HG02970 (cell line): ENCODE results near the gene DNAJB6.

Experiments used
- ATAC-seq: cut with Tn5 transposase; IDR thresholded peaks from one replicate; pipeline ENCODE4 v1.9.1; 2021; ENCODE audit warnings: mild to moderate bottlenecking, moderate library complexity, moderate number of reproducible peaks; ENCODE audit not compliant: unreplicated experiment, low FRiP score

DNAJB6 gene

DNA sequence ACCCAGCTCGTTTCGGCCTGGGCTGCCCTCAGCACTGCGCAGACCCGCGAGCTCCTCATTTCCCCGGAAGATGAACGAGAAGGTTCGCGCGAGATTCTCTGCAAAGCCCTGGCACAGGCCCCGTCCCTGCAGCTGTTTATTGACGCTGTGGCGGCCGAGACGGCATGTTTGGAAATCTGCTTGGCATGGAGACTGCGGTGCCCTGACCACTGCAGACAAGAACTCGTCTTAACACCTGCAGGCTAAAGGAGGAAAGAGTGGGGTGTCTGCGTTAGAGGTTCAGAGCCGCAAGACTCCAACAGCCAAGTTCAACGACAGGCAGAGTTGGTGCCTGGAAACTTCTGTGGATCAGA lies 125.6 kb downstream of the DNAJB6 start:
- ATAC-seq: no peak

DNA sequence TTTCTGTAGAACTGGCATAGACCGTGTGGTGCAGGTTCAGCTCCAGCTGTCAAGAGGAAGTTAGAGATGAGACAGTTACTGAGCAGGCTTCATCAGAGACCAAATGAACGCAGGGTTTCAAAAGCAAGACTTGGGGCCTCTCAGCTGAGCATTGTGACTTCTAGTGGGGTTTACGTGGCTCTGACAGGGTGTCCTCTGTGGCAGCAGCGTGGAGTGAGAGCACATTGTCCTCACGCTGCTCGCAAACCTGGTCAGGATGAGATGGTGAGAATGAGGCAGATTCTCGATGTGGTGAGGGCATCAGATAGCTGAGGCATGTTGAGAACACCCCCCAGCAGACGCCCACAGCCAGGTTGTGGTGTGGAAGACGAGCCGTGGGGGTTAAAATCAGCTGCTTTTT lies 126.0 kb downstream of the DNAJB6 start:
- no peak for ATAC-seq

DNA sequence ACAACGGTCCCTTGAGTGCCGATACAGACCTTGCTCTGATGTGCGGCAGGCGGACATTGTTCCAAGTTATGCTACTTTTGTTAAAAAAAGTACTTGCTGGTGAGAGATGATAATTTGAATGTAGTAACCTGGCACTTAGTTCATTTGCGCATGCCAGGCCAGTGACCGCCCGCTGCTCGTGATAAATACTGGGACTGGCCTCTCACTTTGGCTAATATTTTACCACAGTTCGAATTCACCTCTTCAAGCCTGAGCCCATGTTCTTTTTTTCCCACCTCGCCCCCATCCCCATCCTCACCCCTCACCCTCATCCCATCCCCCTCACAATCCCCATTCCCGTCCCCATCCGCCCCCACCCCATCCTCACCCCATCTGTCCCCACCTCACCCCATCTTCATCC lies 126.4 kb downstream of the DNAJB6 start:
- ATAC-seq: no peak

DNA sequence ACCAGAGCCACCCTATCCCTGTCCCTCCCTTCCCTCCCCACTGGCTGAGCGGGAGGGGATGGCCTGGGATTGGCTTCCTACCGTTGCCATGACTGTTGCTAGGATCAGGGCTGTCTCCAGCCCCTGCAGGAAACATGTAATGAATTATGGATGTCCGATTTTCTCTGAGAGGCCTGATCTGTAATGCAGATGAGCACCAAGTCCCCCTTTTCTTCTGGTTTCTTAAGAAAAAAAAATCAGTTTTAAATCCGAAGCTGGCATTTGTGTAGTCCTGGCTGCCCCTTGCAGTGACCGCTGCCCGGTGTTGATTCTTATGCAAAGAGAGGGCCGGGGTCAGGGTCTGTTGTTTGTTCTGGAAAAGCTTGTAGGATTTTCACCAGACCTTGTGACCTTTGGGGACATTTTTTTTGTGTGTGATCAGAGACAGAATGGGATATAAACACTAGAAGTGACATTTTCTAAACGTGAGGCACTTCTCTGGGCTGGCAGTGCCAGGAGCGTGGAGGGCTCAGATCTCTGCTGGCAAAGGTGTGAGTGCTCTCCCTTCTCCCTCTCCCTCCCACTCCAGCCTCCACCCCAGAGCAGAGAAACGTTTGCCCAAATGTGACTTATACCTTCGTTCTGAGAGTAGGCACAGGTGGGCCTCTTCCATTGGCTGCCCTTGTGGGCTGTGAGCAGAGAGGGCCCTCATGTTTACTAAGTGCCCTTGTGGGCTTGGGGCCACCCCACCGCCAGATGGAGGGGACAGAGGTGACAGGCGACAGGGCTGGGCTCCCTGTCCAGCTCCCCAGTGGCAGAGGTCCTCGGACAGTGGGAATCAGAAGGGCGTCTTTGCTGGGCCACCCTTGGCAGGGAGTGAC lies 127.5 kb downstream of the DNAJB6 start:
- no peak for ATAC-seq

DNA sequence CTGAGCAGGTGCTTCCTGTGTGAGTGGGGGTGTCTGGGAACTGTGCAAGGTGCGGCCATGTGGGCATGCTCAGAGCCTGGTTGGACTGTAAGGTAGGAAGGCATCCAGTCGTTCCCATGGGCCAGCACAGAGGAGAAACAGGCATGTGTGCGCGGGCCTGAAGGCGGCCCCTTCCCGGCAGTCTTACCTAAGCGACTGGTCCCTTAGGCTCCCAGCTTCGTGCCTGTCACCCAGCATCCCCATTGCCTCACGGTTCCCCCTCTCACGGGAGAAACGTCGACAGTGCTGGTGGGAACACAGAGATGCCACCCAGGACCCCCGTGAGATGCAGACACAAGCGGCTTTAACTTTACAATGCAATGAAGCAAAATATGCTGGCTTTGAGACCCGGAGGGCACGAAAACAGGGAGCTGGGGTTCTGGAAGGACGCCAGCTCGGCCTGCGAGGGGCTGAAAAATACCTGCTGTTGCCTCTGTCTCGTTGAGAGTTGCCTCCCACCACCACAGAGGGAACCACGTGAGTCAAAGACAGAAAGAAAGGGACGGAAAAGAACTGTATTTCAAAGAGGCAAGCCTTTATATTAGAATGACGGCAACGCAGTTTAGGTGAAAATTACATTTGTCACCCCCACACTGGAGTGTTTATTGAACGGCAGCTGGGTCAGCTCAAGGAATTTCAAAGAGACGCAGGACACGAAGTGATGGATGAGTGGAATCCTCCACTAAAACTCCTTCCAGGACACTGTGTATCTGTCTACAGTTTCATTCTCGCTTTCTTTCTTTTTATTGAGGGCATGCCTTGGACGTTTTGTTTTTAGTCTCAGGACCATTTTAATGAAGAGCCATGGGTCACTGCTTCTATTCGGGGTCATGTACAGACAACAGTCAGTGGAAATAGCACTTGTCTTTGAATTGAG lies 128.4 kb downstream of the DNAJB6 start:
- no peak for ATAC-seq

DNA sequence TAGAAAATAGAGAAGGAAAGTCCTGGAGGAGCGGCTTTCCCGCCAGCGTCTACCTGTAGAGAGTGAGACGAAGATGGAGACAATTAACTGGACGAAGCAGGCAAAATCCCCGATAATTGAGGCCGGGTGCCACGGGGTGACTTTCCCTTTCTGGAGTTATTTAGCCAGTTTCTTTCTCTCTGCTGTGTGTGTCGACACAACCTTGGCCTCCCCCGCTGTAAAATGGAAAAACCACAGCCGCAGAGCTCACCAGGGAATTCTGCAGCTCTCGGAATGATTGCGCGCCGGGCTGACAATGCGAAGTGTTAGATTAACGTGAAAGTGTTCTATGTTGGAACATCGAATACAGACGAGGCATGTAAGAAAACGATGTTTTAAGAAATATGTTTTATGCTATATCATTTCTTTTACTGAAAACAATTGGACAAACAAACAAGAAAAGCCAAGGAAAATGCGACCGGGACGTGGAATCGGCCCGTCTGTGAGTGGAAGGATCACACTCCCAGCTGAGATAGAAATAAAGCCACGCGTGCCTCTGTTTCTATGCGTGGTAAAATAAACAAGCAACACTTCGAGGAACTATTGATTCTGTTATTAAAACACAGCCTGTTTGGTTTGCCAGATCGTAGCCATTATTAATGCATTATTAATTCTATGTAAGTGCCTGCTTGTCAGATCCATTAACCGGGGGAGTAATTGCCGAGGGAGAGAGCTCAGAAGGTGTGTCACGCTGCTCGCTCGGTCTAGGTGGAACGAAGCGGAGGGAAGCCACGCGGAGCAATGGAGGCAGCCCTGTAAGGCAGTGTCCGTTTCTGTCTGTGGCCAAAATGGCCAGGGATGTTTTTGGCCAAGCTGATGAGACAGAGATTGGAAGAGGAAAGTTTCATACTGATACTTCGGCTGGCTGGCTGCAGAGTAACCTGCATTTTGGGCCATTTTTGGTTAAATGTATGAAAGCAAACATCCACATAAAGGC lies 129.4 kb downstream of the DNAJB6 start:
- no peak for ATAC-seq

DNA sequence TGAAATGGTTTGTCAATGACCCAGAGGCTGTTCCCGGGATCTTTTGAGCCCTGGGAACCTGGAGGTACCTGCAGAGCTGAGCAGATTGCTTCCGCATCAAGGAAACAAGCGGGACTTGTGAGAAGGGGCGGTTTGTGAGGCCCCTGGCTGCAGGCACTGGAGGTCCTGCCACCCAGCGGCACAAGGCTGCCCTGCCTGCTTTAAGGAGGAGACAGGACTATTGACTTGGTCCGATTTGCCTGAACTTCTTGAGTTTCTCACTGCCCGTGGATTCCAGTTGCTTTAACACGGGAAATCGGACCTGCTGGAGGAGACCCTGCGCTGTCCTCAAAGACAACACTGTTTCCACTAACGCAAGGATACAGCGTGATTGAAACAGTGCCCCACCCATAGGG lies 130.1 kb downstream of the DNAJB6 start:
- no peak for ATAC-seq
